ENCODE results near the gene HAUS6. TPM values are rescaled to one million over a fixed set of nuclear protein-coding genes. Genes with fewer than 3 reads are reported as not detected.
"Not testable (repeated sequence)": the region's sequence is repeated elsewhere in the genome, so short reads cannot be mapped to it uniquely, and the experiment has no call there.

HAUS6 gene
- total and polyA plus RNA-seq, 3 donors from 2014 or later, result 21.9 to 35.7 (median 30.4) TPM

DNA sequence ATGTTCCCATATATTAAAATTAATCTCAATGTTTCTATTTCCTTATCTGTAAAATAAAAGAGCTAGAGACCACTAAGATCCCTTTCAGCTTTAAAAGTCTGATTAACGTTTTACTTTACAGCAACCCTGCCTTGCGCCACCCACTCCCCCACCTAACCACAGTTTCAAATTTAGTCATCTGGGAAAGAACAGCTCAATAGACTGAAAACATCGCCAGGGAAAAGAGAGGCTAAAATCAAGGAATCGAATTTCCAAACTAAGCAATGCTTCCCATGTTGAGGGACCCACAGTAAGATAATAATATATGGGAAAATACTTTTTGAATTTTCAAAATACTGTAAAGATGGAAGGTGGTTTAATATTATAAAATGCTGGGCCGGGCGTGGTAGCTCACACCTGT lies 76.3 kb downstream of the HAUS6 start:
- intact Hi-C loops (cut with DNase I; ENCODE audit: low total_unique reads), result no loop called here
- 89% methylated on average over 6 of the region's 6 CpGs for WGBS, 2 donors

GRCh38 chr9:19023078-19023477 lies 79.6 kb downstream of the HAUS6 start:
- no peak for DNase-seq
- no peak for TF ChIP-seq POLR2A (IDR thresholded peaks at IDR 0.05)
- TF ChIP-seq, protein P1, sequence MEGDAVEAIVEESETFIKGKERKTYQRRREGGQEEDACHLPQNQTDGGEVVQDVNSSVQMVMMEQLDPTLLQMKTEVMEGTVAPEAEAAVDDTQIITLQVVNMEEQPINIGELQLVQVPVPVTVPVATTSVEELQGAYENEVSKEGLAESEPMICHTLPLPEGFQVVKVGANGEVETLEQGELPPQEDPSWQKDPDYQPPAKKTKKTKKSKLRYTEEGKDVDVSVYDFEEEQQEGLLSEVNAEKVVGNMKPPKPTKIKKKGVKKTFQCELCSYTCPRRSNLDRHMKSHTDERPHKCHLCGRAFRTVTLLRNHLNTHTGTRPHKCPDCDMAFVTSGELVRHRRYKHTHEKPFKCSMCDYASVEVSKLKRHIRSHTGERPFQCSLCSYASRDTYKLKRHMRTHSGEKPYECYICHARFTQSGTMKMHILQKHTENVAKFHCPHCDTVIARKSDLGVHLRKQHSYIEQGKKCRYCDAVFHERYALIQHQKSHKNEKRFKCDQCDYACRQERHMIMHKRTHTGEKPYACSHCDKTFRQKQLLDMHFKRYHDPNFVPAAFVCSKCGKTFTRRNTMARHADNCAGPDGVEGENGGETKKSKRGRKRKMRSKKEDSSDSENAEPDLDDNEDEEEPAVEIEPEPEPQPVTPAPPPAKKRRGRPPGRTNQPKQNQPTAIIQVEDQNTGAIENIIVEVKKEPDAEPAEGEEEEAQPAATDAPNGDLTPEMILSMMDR (IDR thresholded peaks at IDR 0.05), result no peak
- no peaks in the 10 kb centered on the region for H3K27me3 ChIP-seq
- WGBS, 2 donors, result 77 to 80% methylated on average over 5 of the region's 5 CpGs
- H3K9me3 ChIP-seq, result no peaks in the 10 kb centered on the region
- intact Hi-C loops (cut with DNase I; ENCODE audit: low total_unique reads), result no loop called here
- no peak overlapping the region for H3K27ac ChIP-seq
- no peaks in the 10 kb centered on the region for H3K4me1 ChIP-seq
- no peak overlapping the region for H3K4me3 ChIP-seq
- H3K36me3 ChIP-seq (ENCODE audit: low read depth, missing control alignments), result no peaks in the 10 kb centered on the region

More for the DNA sequence above, 76.3 kb downstream of the HAUS6 start:
- no peak for TF ChIP-seq POLR2A (IDR thresholded peaks at IDR 0.05)
- TF ChIP-seq, protein P1 (IDR thresholded peaks at IDR 0.05), result no peak
- no peaks in the 10 kb centered on the region for H3K27me3 ChIP-seq
- no peak overlapping the region for H3K4me3 ChIP-seq
- H3K9me3 ChIP-seq, result no peaks in the 10 kb centered on the region
- no peak for DNase-seq
- no peaks in the 10 kb centered on the region for H3K36me3 ChIP-seq (ENCODE audit: low read depth, missing control alignments)
- no peak overlapping the region for H3K27ac ChIP-seq
- H3K4me1 ChIP-seq, result peaks cover 12% of the 10 kb centered on the region

GRCh38 chr9:19022206-19022605 lies 80.5 kb downstream of the HAUS6 start:
- Histone ChIP-seq H3K4me3 (no peak overlapping the region), H3K4me1 (no peaks in the 10 kb centered on the region), H3K27me3 (no peaks in the 10 kb centered on the region), H3K27ac (no peak overlapping the region), H3K36me3 (ENCODE audit: low read depth, missing control alignments) (no peaks in the 10 kb centered on the region), H3K9me3 (no peaks in the 10 kb centered on the region)
- intact Hi-C loops (cut with DNase I; ENCODE audit: low total_unique reads), result no loop called here
- TF ChIP-seq, protein P1 (IDR thresholded peaks at IDR 0.05), result no peak
- no peak for TF ChIP-seq POLR2A (IDR thresholded peaks at IDR 0.05)
- 79 to 84% methylated on average over 2 of the region's 2 CpGs for WGBS, 2 donors
- no peak for DNase-seq

DNA sequence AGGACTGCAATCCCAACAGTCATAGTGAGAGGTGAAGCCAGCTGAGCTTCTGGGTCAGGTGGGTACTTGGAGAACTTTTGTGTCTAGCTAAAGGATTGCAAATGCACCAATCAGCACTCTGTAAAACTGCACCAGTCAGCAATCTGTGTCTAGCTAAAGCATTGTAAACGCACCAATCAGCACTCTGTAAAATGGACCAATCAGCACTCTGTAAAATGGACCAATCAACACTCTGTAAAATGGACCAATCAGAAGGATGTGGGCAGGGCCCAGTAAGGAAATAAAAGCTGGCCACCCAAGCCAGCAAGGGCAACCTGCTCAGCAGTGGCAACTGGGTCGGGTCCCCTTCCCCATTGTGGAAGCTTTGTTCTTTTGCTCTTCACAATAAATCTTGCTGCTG lies 81.1 kb downstream of the HAUS6 start:
- H3K9me3 ChIP-seq; H3K4me1 ChIP-seq; H3K4me3 ChIP-seq; H3K27ac ChIP-seq; intact Hi-C loops (cut with DNase I; ENCODE audit: low total_unique reads); H3K27me3 ChIP-seq; H3K36me3 ChIP-seq (ENCODE audit: low read depth, missing control alignments): not testable (repeated sequence)
- WGBS, 2 donors, result 78 to 85% methylated on average over 2 of the region's 2 CpGs
- peak; percentile 25 for DNase-seq

GRCh38 chr9:19020886-19021455 lies 81.7 kb downstream of the HAUS6 start:
- H3K36me3 ChIP-seq (ENCODE audit: low read depth, missing control alignments), result no peaks in the 10 kb centered on the region
- no peak for TF ChIP-seq POLR2A (IDR thresholded peaks at IDR 0.05)
- TF ChIP-seq, protein P1 (IDR thresholded peaks at IDR 0.05), result no peak
- 76 to 88% methylated on average over 3 of the region's 3 CpGs for WGBS, 2 donors
- intact Hi-C loops (cut with DNase I; ENCODE audit: low total_unique reads), result no loop called here
- no peak overlapping the region for H3K4me3 ChIP-seq
- DNase-seq, result no peak
- no peak overlapping the region for H3K27ac ChIP-seq
- H3K27me3 ChIP-seq, result no peaks in the 10 kb centered on the region
- no peaks in the 10 kb centered on the region for H3K9me3 ChIP-seq
- no peaks in the 10 kb centered on the region for H3K4me1 ChIP-seq

All from testis (tissue), 3 donors.